Ammon's horn (tissue), 1 donor: ENCODE data around the gene RADIL.
"Not testable (repeated sequence)": the region's sequence is repeated elsewhere in the genome, so short reads cannot be mapped to it uniquely, and the experiment has no call there.

ENCODE experiments used
- DNase-seq: peaks from one replicate; pipeline ENCODE4 v3.0.0-alpha.2; 2016; ENCODE audit warnings: low spot score

Gene RADIL

GRCh38 chr7:4808565-4808964 is 75.0 kb downstream of the RADIL start:
- no peak for DNase-seq

- no peak for DNase-seq
Observed at GRCh38 chr7:4808026-4808425, 75.5 kb downstream of the RADIL start.

- DNase-seq: no peak
Observed at GRCh38 chr7:4807598-4808016, 75.9 kb downstream of the RADIL start.

- DNase-seq: no peak
Observed at GRCh38 chr7:4806983-4807597, 76.4 kb downstream of the RADIL start.

GRCh38 chr7:4805984-4806300 is 77.6 kb downstream of the RADIL start:
- no peak for DNase-seq

- DNase-seq: no peak
Observed at GRCh38 chr7:4805110-4805983, 78.2 kb downstream of the RADIL start.

GRCh38 chr7:4803397-4804241 is 79.9 kb downstream of the RADIL start:
- no peak for DNase-seq

- DNase-seq: not testable (repeated sequence)
Observed at GRCh38 chr7:4802577-4802976, 80.9 kb downstream of the RADIL start.

GRCh38 chr7:4801839-4802231 is 81.7 kb downstream of the RADIL start:
- DNase-seq: no peak

- no peak for DNase-seq
Observed at GRCh38 chr7:4800926-4801838, 82.3 kb downstream of the RADIL start.

- DNase-seq: no peak
Observed at GRCh38 chr7:4800487-4800886, 83.0 kb downstream of the RADIL start.

GRCh38 chr7:4799508-4800268 is 83.8 kb downstream of the RADIL start:
- DNase-seq: no peak

- DNase-seq: no peak
Observed at GRCh38 chr7:4798706-4799235, 84.7 kb downstream of the RADIL start.

GRCh38 chr7:4797858-4798705 is 85.4 kb downstream of the RADIL start:
- DNase-seq: peak; percentile 60

- no peak for DNase-seq
Observed at GRCh38 chr7:4796453-4796852, 87.1 kb downstream of the RADIL start.

GRCh38 chr7:4794591-4795350 is 88.7 kb downstream of the RADIL start:
- no peak for DNase-seq

- DNase-seq: not testable (repeated sequence)
Observed at GRCh38 chr7:4794171-4794570, 89.3 kb downstream of the RADIL start.

- not testable (repeated sequence) for DNase-seq
Observed at GRCh38 chr7:4793385-4793993, 90.0 kb downstream of the RADIL start.
